OCI-LY7 (cell line): ENCODE data around the gene METTL14. TPM values are rescaled to one million over a fixed set of nuclear protein-coding genes. Genes with fewer than 3 reads are reported as not detected.
"Not testable (repeated sequence)": the region's sequence is repeated elsewhere in the genome, so short reads cannot be mapped to it uniquely, and the experiment has no call there.

Experiments used
- BruUV-seq: library from RNA; stranded (reverse); fragments of 400-500 nt; replicated peaks from 2 replicates; lab custom pipeline; 2021; lab: Mats Ljungman, UMichigan
- CTCF ChIA-PET: fragments of 300-600 bp; sonication (Branson Sonifier 250); formaldehyde crosslinking; loops from one replicate; lab custom pipeline; 2022; ENCODE audit warnings: antibody characterized with exemption; ENCODE audit not compliant: unreplicated experiment; lab: Charles Lee
- POLR2A ChIA-PET: fragments of 300-600 bp; sonication (Branson Sonifier 250); formaldehyde crosslinking; loops from one replicate; lab custom pipeline; 2022; ENCODE audit warnings: antibody characterized with exemption; lab: Charles Lee
- DNase-seq: peaks from one replicate; pipeline ENCODE4 v3.0.0-alpha.2; 2015; ENCODE audit warnings: low spot score
- H2AFZ ChIP-seq: fragments of 200-600 bp; sonication (generic), shearing (Covaris generic); 2 replicates; pipeline ENCODE4 v1.6.1; 2014; ENCODE audit warnings: mild to moderate bottlenecking, antibody characterized with exemption, low read length, moderate library complexity
- H3K27ac ChIP-seq: fragments of 200-600 bp; sonication (generic); 2 replicates; pipeline ENCODE4 v1.5.1; 2014; ENCODE audit warnings: mixed run types, low read depth, mild to moderate bottlenecking, moderate library complexity, low read length, inconsistent platforms; ENCODE audit not compliant: poor library complexity, severe bottlenecking
- H3K36me3 ChIP-seq: fragments of 200-600 bp; sonication (generic); 2 replicates; pipeline ENCODE4 v1.6.1; 2014; ENCODE audit warnings: mild to moderate bottlenecking, antibody characterized with exemption, low read length, moderate library complexity, mixed read lengths; ENCODE audit not compliant: insufficient read depth
- H3K4me1 ChIP-seq: fragments of 200-600 bp; sonication (generic); 2 replicates; pipeline ENCODE4 v1.5.1; 2014; ENCODE audit warnings: mild to moderate bottlenecking, low read length; ENCODE audit not compliant: insufficient read depth, poor library complexity, severe bottlenecking
- H3K4me2 ChIP-seq: fragments of 200-600 bp; sonication (generic); 2 replicates; pipeline ENCODE4 v1.6.1; 2014; ENCODE audit warnings: mild to moderate bottlenecking, low read length
- H3K4me3 ChIP-seq: fragments of 200-600 bp; sonication (generic); 2 replicates; pipeline ENCODE4 v1.5.1; 2014; ENCODE audit warnings: mild to moderate bottlenecking, low read depth, low read length; ENCODE audit not compliant: poor library complexity, severe bottlenecking
- H3K79me2 ChIP-seq: fragments of 200-600 bp; sonication (generic); 2 replicates; pipeline ENCODE4 v1.6.1; 2016; ENCODE audit warnings: low read depth, mild to moderate bottlenecking, low read length, moderate library complexity, mixed read lengths; ENCODE audit not compliant: insufficient read depth
- H3K9me2 ChIP-seq: fragments of 200-600 bp; sonication (generic); 2 replicates; pipeline ENCODE4 v1.6.1; 2016; ENCODE audit warnings: mild to moderate bottlenecking, low read length, mixed read lengths; ENCODE audit not compliant: insufficient read depth
- H3K9me3 ChIP-seq: fragments of 200-600 bp; sonication (generic); 2 replicates; pipeline ENCODE4 v1.6.1; 2014; ENCODE audit warnings: mild to moderate bottlenecking, mixed run types, low read length, mixed read lengths
- H4K20me1 ChIP-seq: fragments of 200-600 bp; sonication (generic); 2 replicates; pipeline ENCODE4 v1.6.1; 2014; ENCODE audit warnings: mild to moderate bottlenecking, antibody characterized with exemption, low read length, moderate library complexity, mixed read lengths; ENCODE audit not compliant: insufficient read depth
- CTCF ChIP-seq: fragments of 200-600 bp; sonication (generic); conservative IDR thresholded peaks from 2 replicates; pipeline ENCODE4 v1.5.1; 2014; ENCODE audit warnings: mild to moderate bottlenecking, antibody characterized with exemption, low read length, moderate library complexity, mixed read lengths
- EZH2phosphoT487 ChIP-seq: fragments of 200-600 bp; sonication (generic); IDR thresholded peaks from 2 replicates; pipeline ENCODE4 v1.6.1; 2018; ENCODE audit warnings: low read depth, borderline replicate concordance, mild to moderate bottlenecking, mixed run types, antibody characterized with exemption, low read length, moderate library complexity, mixed read lengths
- intact Hi-C: fragments of 100-400 bp; cut with micrococcal nuclease; formaldehyde crosslinking; loops from one replicate; pipeline ENCODE4 v1.10.0; 2022; ENCODE audit not compliant: unreplicated experiment
- total RNA-seq, 2 experiments: library from RNA; depleted of rRNA in 1 of 2; stranded (reverse); fragments of >200 nt in 1 of 2; shearing (Covaris generic) in 1 of 2; gene quantifications; 2 replicates each; pipeline ENCODE4 v1.2.3, GENCODE V29; 2014 to 2022

METTL14 gene
- total RNA-seq, 2 experiments from 2014 or later, result 17.5 to 41.7 TPM

- CTCF ChIA-PET, result not testable (repeated sequence)
- POLR2A ChIA-PET, result interaction anchor here (0.6 kb wide), 1 partner anchor 136 kb away, joined by 4 read pairs; no protein-coding TSS in a partner anchor
Measured at GRCh38 chr4:118670968-118671367, 14.2 kb upstream of the METTL14 start.

GRCh38 chr4:118676128-118676527 lies 9.1 kb upstream of the METTL14 start:
- POLR2A ChIA-PET, result interaction anchor here (0.6 kb wide), 1 partner anchor 24 kb away, joined by 3 read pairs; no protein-coding TSS in a partner anchor
- no peak overlapping the region for H3K4me2 ChIP-seq

More at GRCh38 chr4:118670968-118671367, 14.2 kb upstream of the METTL14 start:
- intact Hi-C loops, H3K4me2 ChIP-seq, H3K9me2 ChIP-seq, H3K27ac ChIP-seq, H3K4me3 ChIP-seq, BruUV-seq, H3K36me3 ChIP-seq, H3K79me2 ChIP-seq, H3K4me1 ChIP-seq, H3K9me3 ChIP-seq, DNase-seq, H2AFZ ChIP-seq, H4K20me1 ChIP-seq: not testable (repeated sequence)

GRCh38 chr4:118680808-118681207 lies 4.4 kb upstream of the METTL14 start:
- ChIA-PET CTCF (no interaction called here), POLR2A (no interaction called here)
- intact Hi-C loops, result no loop called here
- no TSS peak for BruUV-seq
- no peak overlapping the region for H2AFZ ChIP-seq
- H3K4me3 ChIP-seq, result no peak overlapping the region
- H3K79me2 ChIP-seq, result peaks cover 4% of the 10 kb centered on the region
- H3K9me3 ChIP-seq, result no peaks in the 10 kb centered on the region
- no peak overlapping the region for H3K4me2 ChIP-seq
- H3K4me1 ChIP-seq, result peaks cover 9% of the 10 kb centered on the region
- H3K27ac ChIP-seq, result no peak overlapping the region
- no peaks in the 10 kb centered on the region for H3K9me2 ChIP-seq
- TF ChIP-seq EZH2phosphoT487 (no peak), CTCF (no peak)
- peaks cover 1% of the 10 kb centered on the region; the same call in 1 of the 2 replicates for H4K20me1 ChIP-seq
- no peaks in the 10 kb centered on the region for H3K36me3 ChIP-seq
- DNase-seq, result no peak

More at GRCh38 chr4:118676128-118676527, 9.1 kb upstream of the METTL14 start:
- TF ChIP-seq CTCF (peak; percentile 49; the same call in 1 of the 2 replicates), EZH2phosphoT487 (no peak)
- Histone ChIP-seq H2AFZ (no peak overlapping the region), H3K4me1 (no peaks in the 10 kb centered on the region), H4K20me1 (no peaks in the 10 kb centered on the region), H3K27ac (no peak overlapping the region), H3K79me2 (no peaks in the 10 kb centered on the region), H3K9me3 (no peaks in the 10 kb centered on the region), H3K4me3 (no peak overlapping the region), H3K9me2 (no peaks in the 10 kb centered on the region), H3K36me3 (no peaks in the 10 kb centered on the region)
- intact Hi-C loops, result no loop called here
- no TSS peak for BruUV-seq
- CTCF ChIA-PET, result no interaction called here
- no peak for DNase-seq
